ENCODE data around the gene NPAS4. TPM values are rescaled to one million over a fixed set of nuclear protein-coding genes. Genes with fewer than 3 reads are reported as not detected.

The NPAS4 gene
- polyA plus RNA-seq, 1 experiment = 0.14 TPM

DNA sequence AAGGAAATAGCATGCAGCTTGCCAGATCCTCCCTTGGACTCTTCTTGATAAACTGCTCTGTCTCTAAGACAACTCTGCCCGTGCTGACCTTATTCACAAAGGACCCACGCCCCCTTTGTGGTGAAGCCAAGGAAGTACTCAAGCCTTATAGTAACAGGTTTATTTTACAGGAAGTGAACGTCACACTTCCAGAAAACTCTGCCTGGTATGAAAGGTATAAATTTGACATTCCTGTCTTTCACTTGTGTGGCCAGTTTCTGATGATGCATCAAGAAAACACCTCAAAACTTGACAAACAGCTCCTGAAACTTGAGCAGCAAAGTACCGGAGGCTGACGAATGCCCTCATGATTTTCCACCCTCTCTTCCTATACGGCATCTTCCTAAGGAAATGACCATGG, 33.4 kb downstream of the NPAS4 start:
- Histone ChIP-seq H3K27ac (ENCODE audit: low read depth, low read length) (no peak overlapping the region), H3K4me3 (ENCODE audit: low read depth, low read length) (no peak overlapping the region), H3K27me3 (ENCODE audit: control insufficient read depth, insufficient read depth, low read length) (peaks cover 35% of the 10 kb centered on the region), H3K9me3 (ENCODE audit: control insufficient read depth, insufficient read depth, low read length) (no peaks in the 10 kb centered on the region)
- ChIA-PET CTCF (interaction anchor here (0.5 to 1.0 kb wide), 3 partner anchors 26 to 865 kb away, joined by 3 to 6 read pairs (median 4); no protein-coding TSS in a partner anchor), POLR2A (no interaction called here)
- TF ChIP-seq CTCF (IDR thresholded peaks at IDR 0.05; ENCODE audit: low read depth, low read length) = no peak
- DNase-seq (ENCODE audit: low read depth, low spot score) = no peak

DNA sequence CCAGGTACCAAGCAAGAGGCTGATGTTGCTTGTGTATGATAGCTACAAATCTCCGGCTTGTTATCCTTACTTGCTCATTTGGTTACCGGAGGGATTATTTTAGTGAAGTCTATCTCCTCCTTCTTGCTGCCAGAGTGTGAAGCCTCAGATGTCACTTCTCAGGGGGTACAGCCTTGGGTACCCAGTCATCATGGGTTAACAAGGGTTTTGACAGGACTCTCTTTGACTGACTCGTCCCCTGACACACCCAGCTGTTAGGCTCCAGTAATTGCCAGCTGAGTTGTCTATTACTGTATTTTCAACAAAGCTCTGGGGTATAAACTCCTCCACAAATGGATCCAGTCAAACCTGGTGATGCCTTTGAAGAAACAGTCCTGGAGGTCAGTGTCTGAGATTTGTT, 34.0 kb downstream of the NPAS4 start:
- ChIA-PET CTCF (interaction anchor here (0.5 to 1.0 kb wide), 3 partner anchors 26 to 864 kb away, joined by 3 to 6 read pairs (median 4); no protein-coding TSS in a partner anchor), POLR2A (no interaction called here)
- DNase-seq (ENCODE audit: low read depth, low spot score) = no peak
- no peak for TF ChIP-seq CTCF (IDR thresholded peaks at IDR 0.05; ENCODE audit: low read depth, low read length)
- Histone ChIP-seq H3K27me3 (ENCODE audit: control insufficient read depth, insufficient read depth, low read length) (peaks cover 35% of the 10 kb centered on the region), H3K27ac (ENCODE audit: low read depth, low read length) (no peak overlapping the region), H3K9me3 (ENCODE audit: control insufficient read depth, insufficient read depth, low read length) (no peaks in the 10 kb centered on the region), H3K4me3 (ENCODE audit: low read depth, low read length) (no peak overlapping the region)

- Histone ChIP-seq H3K27ac (ENCODE audit: low read depth, low read length) (no peak overlapping the region), H3K9me3 (ENCODE audit: control insufficient read depth, insufficient read depth, low read length) (no peaks in the 10 kb centered on the region), H3K27me3 (ENCODE audit: control insufficient read depth, insufficient read depth, low read length) (peaks cover 20% of the 10 kb centered on the region), H3K4me3 (ENCODE audit: low read depth, low read length) (no peak overlapping the region)
- no peak for TF ChIP-seq CTCF (IDR thresholded peaks at IDR 0.05; ENCODE audit: low read depth, low read length)
- no peak for DNase-seq (ENCODE audit: low read depth, low spot score)
- CTCF ChIA-PET = no interaction called here
- POLR2A ChIA-PET = interaction anchor here (0.7 kb wide), 1 partner anchor 133 kb away, joined by 4 read pairs; no protein-coding TSS in a partner anchor
These were observed 37.0 kb downstream of the NPAS4 start for GRCh38 chr11:66457826-66458225.

DNA sequence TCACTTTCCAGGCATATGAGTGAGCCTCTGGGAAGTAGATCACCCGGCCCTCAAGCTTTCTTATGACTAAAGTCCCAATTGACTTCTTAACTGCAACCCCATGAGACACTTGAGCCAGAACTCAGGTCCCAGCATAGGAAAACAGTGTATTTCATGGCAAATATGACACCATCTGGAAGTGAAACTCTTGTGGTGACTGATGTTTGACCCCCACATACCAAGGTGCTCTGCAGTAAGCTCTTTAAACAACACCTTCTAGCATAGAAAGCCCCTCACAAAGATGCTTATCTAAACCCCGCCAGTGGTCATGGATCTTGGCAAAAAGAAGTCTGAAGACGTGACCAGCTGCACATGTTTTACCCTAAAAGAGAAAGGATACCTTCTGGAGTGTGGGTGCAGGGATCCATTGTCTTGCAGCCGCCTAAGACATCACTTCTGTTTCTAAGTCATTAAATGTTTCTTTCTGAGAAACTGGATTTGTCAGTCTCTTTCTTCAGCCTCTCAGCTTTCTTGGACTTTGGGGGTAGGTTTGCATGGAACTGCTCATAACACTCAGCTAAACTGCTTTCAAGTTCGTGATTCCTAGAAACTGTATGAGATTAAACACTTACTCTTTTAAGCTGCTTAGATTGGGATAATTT, 38.4 kb downstream of the NPAS4 start:
- no peak for TF ChIP-seq CTCF (IDR thresholded peaks at IDR 0.05; ENCODE audit: low read depth, low read length)
- Histone ChIP-seq H3K9me3 (ENCODE audit: control insufficient read depth, insufficient read depth, low read length) (no peaks in the 10 kb centered on the region), H3K4me3 (ENCODE audit: low read depth, low read length) (no peak overlapping the region), H3K27me3 (ENCODE audit: control insufficient read depth, insufficient read depth, low read length) (peaks cover 20% of the 10 kb centered on the region), H3K27ac (ENCODE audit: low read depth, low read length) (no peak overlapping the region)
- ChIA-PET CTCF (no interaction called here), POLR2A (no interaction called here)
- DNase-seq (ENCODE audit: low read depth, low spot score) = no peak

- POLR2A ChIA-PET = no interaction called here
- CTCF ChIA-PET = interaction anchor here (1.6 kb wide), 1 partner anchor 23 kb away, joined by 4 read pairs; the partner anchor contains the start of gene MRPL11
These were observed 41.2 kb downstream of the NPAS4 start for GRCh38 chr11:66462010-66462409.

More at GRCh38 chr11:66462010-66462409, 41.2 kb downstream of the NPAS4 start:
- Histone ChIP-seq H3K27me3 (ENCODE audit: control insufficient read depth, insufficient read depth, low read length) (peaks cover 6% of the 10 kb centered on the region), H3K9me3 (ENCODE audit: control insufficient read depth, insufficient read depth, low read length) (no peaks in the 10 kb centered on the region), H3K27ac (ENCODE audit: low read depth, low read length) (no peak overlapping the region), H3K4me3 (ENCODE audit: low read depth, low read length) (no peak overlapping the region)
- no peak for DNase-seq (ENCODE audit: low read depth, low spot score)
- no peak for TF ChIP-seq CTCF (IDR thresholded peaks at IDR 0.05; ENCODE audit: low read depth, low read length)

All from AG04450 (cell line).